T47D (cell line): ENCODE data around the gene COPZ2.
"Not testable (repeated sequence)": the region's sequence is repeated elsewhere in the genome, so short reads cannot be mapped to it uniquely, and the experiment has no call there.

Experiments used
- DNase-seq, 2 experiments: peaks; one replicate each; pipeline versions ENCODE4 v3.0.0 to v3.0.0-alpha.2; 2011 to 2012; ENCODE audit warnings: low read depth in 1 of 2, low spot score in 1 of 2
- JUND ChIP-seq: IDR thresholded peaks from 2 replicates; pipeline ENCODE4 v1.6.1; 2012; ENCODE audit warnings: low read depth
- in situ Hi-C: cut with HindIII; loops from 2 replicates; pipeline ENCODE4 v1.10.0; 2016; ENCODE audit warnings: low sequenced_read_pairs, low pct_unique_long_range_greater_than_20kb

Gene COPZ2

DNA sequence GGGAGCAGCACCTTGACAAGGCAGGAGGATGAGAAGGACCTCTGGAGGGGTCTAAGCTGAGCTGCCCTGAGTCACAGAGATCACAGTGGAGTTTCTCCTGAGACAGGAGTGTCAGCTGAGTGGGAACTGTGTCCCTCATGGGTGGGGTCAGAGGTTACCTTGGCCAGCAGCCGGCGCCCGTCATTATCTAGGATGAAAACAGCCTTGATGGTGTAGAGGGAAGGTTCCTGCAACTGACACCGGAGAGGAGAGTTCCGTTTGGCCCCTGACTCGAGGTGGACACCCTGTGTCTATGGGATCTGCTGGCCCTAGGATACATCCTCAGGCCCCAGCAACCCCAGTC lies 933 bp downstream of the COPZ2 start:
- no peak for DNase-seq
- TF ChIP-seq JUND, result no peak
- in situ Hi-C loops, result no loop called here

DNA sequence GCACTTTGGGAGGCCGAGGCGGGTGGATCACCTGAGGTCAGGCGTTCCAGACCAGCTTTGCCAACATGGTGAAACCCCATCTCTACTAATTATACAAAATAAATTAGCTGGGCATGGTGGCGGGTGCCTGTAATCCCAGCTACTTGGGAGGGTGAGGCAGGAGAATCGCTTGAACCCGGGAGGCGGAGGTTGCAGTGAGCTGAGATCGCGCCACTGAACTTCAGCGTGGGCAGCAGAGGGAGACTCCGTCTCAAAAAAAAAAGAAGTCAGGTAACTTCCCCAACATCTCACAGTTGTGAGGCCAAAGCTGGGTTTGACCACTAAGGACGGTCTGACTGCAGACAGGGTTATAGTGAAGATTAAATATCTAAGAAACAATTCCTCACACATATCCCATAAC lies 2.9 kb downstream of the COPZ2 start:
- in situ Hi-C loops, result not testable (repeated sequence)

DNA sequence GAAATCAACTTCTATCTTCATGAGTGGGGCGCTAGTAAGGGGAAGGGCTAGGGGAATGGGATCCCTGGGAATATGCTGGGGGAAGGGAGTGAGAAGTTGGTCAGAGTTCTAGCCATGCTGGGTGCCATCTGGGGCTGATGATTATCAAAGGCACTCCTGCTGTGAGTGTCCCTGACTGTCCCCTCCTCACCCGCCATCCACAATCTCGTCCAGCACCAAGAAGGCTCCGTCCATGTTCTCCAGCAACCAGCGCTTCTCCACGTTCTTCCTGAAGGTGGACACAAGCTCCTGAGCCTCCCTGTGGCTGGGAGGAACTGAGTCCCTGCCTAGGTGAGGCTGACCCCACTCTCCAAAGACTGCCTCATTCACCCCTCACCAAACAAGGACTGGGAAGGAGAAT lies 5.6 kb downstream of the COPZ2 start:
- in situ Hi-C loops, result no loop called here
- DNase-seq, result no peak

More for the DNA sequence above, 2.9 kb downstream of the COPZ2 start:
- not testable (repeated sequence) for DNase-seq

DNA sequence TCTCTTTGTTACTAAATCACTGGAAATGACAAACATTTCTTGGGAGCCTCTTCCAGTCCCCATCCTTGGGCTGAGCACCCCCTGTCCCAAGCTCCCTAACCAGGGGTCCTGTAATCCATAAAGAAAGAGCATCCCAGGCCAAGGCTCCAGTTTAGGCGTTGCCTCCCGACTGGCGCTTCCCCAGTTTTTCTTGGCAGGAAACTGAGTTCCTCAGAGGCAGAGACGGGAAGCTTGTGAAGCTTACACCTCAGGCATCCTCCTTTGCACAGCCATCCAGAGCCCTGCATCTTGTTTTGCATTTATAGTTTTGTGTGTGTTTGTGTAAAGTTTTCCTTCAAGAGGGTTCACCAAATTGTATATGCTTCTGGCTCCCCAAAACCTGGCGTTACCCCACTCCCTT lies 7.1 kb downstream of the COPZ2 start:
- DNase-seq, result no peak
- in situ Hi-C loops, result no loop called here
- TF ChIP-seq JUND, result no peak

More for the DNA sequence above, 5.6 kb downstream of the COPZ2 start:
- TF ChIP-seq JUND, result no peak

DNA sequence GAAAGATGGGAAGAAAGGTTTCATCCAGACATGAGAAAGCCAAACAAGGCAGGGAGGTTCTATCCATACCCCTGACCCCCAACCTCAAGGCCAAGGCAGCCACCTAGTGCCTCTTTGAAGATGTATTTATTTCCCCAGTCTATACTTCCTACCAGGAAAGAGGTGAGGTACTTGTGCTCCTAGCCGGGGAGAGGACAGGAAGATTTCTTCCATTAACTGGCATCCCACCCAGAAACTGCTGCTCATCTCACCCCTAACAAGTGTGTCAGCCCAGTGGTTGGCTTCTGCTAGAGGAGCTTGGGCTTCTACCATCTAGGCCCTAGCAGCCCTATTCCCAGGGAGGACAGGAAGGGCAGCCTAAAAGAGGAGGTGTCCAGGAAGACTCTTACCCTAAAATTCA lies 8.9 kb downstream of the COPZ2 start:
- in situ Hi-C loops, result no loop called here
- no peak for DNase-seq
- no peak for TF ChIP-seq JUND

DNA sequence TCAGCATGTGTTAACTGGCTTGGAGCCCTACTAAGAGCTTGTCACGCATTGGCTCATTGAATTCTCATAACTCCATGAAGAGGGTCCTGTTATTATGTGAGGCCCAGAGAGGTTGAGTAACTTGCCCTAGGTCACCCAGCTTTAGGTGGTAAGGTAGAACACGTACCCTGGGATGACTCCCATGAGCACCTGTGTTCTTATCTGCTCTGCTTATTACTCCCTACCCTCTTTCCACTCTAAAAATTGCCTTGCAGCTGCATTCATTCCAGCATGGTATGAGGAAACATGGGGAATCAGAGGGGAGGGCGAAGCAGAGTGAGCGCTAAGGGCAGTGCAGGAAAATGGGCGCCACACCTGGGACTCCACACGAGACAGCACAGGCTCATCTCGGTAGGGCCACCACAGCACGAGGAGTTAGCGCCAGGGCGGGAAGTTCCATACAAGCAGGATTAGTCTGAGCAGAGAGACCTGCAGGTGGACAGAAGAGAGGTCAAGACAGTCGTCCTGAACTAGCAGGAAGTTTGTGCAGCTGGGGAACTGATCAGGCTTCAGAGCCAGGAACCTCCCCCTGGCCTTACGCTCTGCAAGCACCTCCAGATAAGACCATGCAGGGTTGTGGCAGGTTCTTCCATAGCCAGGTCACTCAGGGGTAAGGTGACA lies 10.1 kb downstream of the COPZ2 start:
- in situ Hi-C loops, result no loop called here
- DNase-seq, result no peak
- TF ChIP-seq JUND, result no peak

DNA sequence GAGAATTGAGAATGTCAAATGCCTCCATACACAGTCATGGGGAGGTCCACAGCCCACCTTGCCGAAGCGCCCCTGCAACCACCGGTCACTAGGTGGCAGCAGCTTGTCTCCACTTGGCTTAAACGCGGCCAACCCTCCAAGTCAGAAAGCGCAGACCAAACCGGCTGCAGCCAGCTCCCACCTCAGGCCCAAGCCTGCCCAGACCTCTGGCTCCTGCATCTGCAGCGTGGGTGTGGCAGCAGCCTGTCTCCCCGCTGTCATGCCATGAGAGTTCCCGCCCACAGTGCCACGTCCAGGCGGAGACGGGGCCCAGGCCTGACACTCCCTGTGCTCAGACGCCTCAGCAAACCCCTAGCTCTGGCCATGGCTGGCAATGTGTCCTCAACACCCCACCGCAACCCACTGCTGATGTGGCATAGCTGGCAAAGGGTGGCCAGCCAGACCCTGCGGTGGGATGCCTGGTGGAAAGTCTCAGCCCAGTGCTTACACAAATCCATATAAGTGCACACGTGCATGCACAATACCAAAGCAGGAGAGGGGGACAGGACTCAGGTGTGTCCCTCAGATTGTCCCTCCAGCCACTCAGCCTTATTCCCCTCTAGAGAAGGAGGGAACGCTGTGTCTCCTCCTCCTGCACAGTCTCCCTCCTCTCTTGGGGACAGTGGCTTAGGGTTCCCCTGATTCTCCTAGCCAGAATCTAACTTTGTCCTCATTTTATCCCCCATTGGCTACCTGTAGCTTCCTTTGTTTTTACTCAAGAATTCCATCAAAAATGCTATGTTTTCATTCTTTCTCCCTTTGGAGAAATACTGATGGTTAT lies 10.9 kb downstream of the COPZ2 start:
- TF ChIP-seq JUND, result no peak
- peak; percentile 76 to 90 for DNase-seq
- in situ Hi-C loops, result no loop called here

DNA sequence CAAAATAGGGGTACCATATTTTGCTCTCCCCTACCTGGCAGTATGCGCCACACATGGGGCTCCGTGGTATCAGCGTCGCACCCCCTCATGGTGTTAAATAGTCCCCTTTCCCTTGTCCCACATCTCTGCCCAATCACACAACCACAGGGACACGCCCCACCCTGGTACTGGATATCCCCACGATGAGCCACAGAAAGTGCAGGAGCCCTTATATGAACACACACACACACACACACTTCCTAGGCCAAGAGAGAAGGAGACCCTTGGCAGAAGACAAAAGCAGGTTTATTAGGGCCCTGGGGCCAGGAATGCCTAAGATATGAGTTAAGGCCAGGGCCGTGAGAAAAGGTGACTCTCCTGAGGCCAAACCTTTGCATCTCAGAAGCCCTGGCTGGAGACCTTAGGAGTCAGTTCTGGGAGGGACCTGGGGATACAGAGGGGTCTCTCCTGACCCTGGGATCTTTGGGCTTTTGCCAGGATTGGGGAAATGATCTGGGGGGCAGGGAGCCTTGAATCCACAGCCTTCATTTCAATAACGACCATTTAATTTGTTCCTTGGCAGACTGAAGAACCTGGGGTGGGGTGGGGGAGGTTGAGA lies 11.6 kb downstream of the COPZ2 start:
- in situ Hi-C loops, result no loop called here
- DNase-seq, result peak in 1 of 2 experiments; percentile 66
- TF ChIP-seq JUND, result no peak

DNA sequence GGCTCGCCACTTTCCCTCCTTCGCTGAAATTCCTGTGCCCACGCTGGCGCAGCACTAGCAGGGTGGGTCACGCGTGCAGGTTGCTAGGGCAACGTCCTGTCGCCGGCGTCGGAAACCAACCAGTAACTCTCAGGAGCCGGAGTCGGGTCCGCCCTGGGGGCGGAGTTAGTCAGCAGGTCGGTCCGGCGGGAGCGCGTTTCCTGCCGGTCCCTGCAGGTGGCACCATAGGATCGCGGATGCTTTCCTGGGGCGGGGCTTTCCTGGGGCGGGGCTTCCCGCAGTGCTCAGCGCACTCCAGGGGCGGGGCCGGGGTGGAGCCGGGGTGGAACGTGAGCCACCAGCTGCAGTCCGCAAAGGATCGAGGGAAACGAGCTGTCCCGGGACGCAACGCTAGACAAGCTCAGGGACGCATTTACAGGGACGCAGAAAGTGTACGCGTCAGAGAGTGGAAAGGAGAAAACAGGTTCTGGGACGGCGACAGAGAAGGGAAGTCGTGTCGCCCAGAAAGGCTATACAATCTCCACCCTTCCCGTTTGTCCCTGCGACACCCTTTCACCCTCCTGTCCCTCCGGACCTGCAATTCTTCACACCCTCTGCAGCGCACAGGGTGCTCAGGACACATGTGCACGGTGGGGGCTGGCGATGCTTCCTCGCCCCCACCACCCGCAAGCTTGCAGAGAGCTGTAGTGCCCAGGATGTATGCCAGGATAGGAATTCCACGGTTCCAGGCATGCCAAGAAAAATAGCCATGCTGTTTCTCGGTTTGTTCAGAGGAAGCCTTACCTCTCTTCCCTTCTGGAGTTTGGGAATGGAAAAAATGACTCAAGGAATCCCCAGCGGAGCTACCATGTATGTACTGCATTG lies 12.3 kb downstream of the COPZ2 start:
- in situ Hi-C loops, result no loop called here
- TF ChIP-seq JUND, result no peak
- peak; percentile 89 to 97 for DNase-seq

DNA sequence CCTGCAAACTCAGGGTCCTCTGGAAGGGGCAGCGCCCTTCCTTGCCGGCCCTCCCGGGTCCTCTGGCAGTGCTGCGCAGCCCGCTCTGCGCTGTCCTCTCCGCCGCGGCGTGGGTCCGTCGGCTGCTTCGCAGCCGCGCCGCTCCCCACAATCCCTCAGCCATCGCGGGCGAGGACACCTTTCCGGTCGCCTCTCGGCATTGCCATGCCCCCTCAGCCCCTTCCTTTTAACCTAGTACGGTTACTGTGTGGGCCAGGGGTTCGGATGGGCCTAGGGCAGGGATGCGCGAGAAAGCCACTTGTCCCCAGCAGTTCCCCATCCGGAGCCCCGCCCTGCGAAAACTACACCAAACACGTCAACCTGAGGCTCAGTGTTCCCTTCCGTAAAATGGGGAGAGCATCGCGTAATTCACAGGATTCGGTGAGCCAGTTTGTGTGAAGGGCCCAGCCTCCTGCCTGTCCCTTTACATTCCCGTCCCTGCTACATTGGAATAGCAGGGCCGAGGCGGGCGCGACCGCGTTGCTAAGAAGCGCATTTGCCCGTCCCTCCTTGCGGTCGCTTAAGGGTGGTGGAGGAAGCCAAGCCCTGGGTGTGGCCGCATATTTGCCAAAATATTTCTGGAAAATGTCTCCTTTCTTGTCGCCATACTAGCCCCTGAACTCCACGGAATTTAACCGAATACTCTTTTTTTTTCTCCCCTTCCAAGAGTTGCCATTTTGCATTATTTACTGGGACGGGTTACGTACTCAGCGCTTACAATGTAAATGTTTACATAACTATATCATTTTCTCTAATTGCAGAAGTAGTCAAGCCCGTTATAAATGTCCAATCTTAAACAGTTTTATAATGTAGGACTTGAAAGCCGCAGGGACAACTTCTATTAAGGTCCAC lies 13.2 kb downstream of the COPZ2 start:
- peak in 1 of 2 experiments; percentile 51 for DNase-seq
- TF ChIP-seq JUND, result no peak
- in situ Hi-C loops, result no loop called here

DNA sequence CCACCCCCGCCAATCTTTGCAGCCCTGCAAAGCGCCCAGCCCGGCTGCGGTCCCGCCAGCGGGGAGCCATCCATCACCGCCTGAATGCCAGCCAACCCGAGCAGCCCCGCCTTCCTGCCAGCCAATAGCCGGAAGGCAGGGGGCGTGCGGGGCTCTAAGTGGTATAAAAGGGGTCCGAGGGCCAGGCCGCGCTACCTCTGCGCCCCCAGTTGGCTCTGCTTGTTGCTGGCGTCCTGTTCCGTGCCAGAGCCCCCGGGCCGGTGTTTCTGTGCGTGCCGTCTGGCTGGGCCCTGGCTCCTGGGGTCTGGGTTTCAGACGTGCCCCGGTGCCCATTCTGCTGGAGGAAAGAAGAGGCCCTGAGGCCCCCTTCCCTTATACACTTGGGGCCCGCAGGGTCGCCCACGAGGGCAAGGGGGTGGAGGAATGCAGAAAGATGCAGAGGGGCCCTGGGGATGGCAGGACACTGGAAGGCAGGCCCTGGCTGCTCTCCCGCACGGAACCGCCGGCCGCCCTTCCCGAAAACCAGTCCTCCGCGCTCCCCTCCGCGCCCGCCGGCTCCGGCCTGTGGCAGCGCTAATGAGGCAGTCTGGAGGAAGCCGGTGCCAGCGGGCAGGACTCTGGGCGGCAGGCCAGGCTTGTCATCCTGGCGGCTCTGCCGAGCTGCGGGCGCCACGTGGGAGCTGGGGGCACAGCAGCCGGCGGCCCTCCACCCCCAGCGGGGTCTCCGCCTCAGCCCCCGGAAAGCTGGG lies 14.0 kb downstream of the COPZ2 start:
- DNase-seq, result peak; percentile 69 to 86
- no peak for TF ChIP-seq JUND
- in situ Hi-C loops, result no loop called here
